Common myeloid progenitor, CD34-positive (primary cell): Measurements from ENCODE around the gene RNF40.
A peak's percentile ranks its signal among the peaks of the same experiment; 100 is the strongest.

Source experiments
- CTCF ChIA-PET: fragments of 350-600 bp; sonication (Branson Sonifier 250); formaldehyde crosslinking; loops from one replicate; lab custom pipeline; 2021; ENCODE audit warnings: antibody characterized with exemption; lab: Charles Lee
- POLR2A ChIA-PET: fragments of 350-600 bp; sonication (Branson Sonifier 250); formaldehyde crosslinking; loops from one replicate; lab custom pipeline; 2021; ENCODE audit warnings: antibody characterized with exemption; lab: Charles Lee
- DNase-seq, 3 donors: peaks; one replicate each; pipeline versions ENCODE4 v3.0.0 to v3.0.0-alpha.2; 2013
- H3K27ac ChIP-seq, 2 experiments: 1 replicate in 1 of 2; 2 replicates in 1 of 2; pipeline ENCODE4 v1.7.0; 2013; ENCODE audit warnings: inconsistent platforms in 2 of 2, low read length in 2 of 2, mild to moderate bottlenecking in 2 of 2, low read depth in 1 of 2, moderate library complexity in 1 of 2; ENCODE audit not compliant: severe bottlenecking in 2 of 2, insufficient read depth in 1 of 2, poor library complexity in 1 of 2
- H3K27me3 ChIP-seq, 5 experiments: replicated peaks in 2 of 5; 1 replicate in 3 of 5; 2 replicates in 2 of 5; pipeline versions ENCODE4 v1.6.1 to v1.7.0; 2013; ENCODE audit warnings: low read length in 4 of 5, mild to moderate bottlenecking in 2 of 5, moderate library complexity in 2 of 5, inconsistent platforms in 1 of 5; ENCODE audit not compliant: insufficient read depth in 5 of 5, control insufficient read depth in 4 of 5
- H3K36me3 ChIP-seq, 4 experiments: 1 replicate in 2 of 4; 2 replicates in 2 of 4; pipeline versions ENCODE4 v1.6.1 to v1.7.0; 2013; ENCODE audit warnings: low read length in 3 of 4, control low read depth in 1 of 4, mild to moderate bottlenecking in 1 of 4; ENCODE audit not compliant: control insufficient read depth in 4 of 4, insufficient read depth in 4 of 4
- H3K4me1 ChIP-seq, 4 experiments: 1 replicate in 3 of 4; 2 replicates in 1 of 4; pipeline versions ENCODE4 v1.6.1 to v1.7.1; 2013; ENCODE audit warnings: low read length in 3 of 4, mild to moderate bottlenecking in 3 of 4, control low read depth in 1 of 4, inconsistent platforms in 1 of 4, moderate library complexity in 1 of 4; ENCODE audit not compliant: control insufficient read depth in 4 of 4, insufficient read depth in 4 of 4; ENCODE audit errors: control extremely low read depth in 1 of 4
- H3K4me3 ChIP-seq, 7 experiments: 1 replicate in 4 of 7; 2 replicates in 3 of 7; pipeline versions ENCODE4 v1.5.1 to v1.7.0; 2013; ENCODE audit warnings: mild to moderate bottlenecking in 7 of 7, low read length in 6 of 7, moderate library complexity in 6 of 7, inconsistent platforms in 2 of 7, low read depth in 2 of 7, control low read depth in 1 of 7; ENCODE audit not compliant: insufficient read depth in 4 of 7, control insufficient read depth in 1 of 7; ENCODE audit errors: extremely low read depth in 1 of 7
- H3K9me3 ChIP-seq, 5 experiments: 1 replicate in 4 of 5; 2 replicates in 1 of 5; pipeline versions ENCODE4 v1.6.1 to v1.7.1; 2013; ENCODE audit warnings: low read length in 4 of 5, mild to moderate bottlenecking in 2 of 5, inconsistent platforms in 1 of 5, low read depth in 1 of 5, moderate library complexity in 1 of 5; ENCODE audit not compliant: control insufficient read depth in 4 of 5, insufficient read depth in 2 of 5; ENCODE audit errors: control extremely low read depth in 1 of 5
- WGBS: methylation state at CpG from one replicate; pipeline ENCODE4 v1.1.5; 2013; ENCODE audit not compliant: insufficient coverage; 5-methylcytosine and 5-hydroxymethylcytosine counted together

The RNF40 gene

GRCh38 chr16:30780549-30780948 is 18.4 kb downstream of the RNF40 start:
- 95% methylated on average over 3 of the region's 4 CpGs for WGBS
- ChIA-PET CTCF (interaction anchor here (0.7 kb wide), 1 partner anchor 15 kb away, joined by 3 read pairs; no protein-coding TSS in a partner anchor), POLR2A (no interaction called here)
- Histone ChIP-seq H3K27me3 (no peaks in the 10 kb centered on the region), H3K36me3 (peaks cover 4 to 38% (median 23%) of the 10 kb centered on the region in 4 experiments), H3K4me3 (no peak overlapping the region), H3K27ac (peak overlapping the region in 1 of 2 experiments; percentile 25), H3K4me1 (peaks cover 0 to 17% (median 10%) of the 10 kb centered on the region in 4 experiments), H3K9me3 (no peaks in the 10 kb centered on the region)
- DNase-seq: no peak

GRCh38 chr16:30782486-30783279 is 20.6 kb downstream of the RNF40 start:
- Histone ChIP-seq H3K9me3 (no peaks in the 10 kb centered on the region), H3K27me3 (no peaks in the 10 kb centered on the region), H3K4me1 (peaks cover 0 to 17% (median 12%) of the 10 kb centered on the region in 4 experiments), H3K36me3 (peaks cover 4 to 38% (median 23%) of the 10 kb centered on the region in 4 experiments), H3K27ac (no peak overlapping the region), H3K4me3 (no peak overlapping the region)
- no peak for DNase-seq
- ChIA-PET POLR2A (no interaction called here), CTCF (interaction anchor here (0.9 to 2.1 kb wide), 6 partner anchors 10 to 35 kb away, joined by 3 to 5 read pairs (median 3); no protein-coding TSS in a partner anchor)
- 97% methylated on average over 62 of the region's 63 CpGs for WGBS

GRCh38 chr16:30783280-30784109 is 21.4 kb downstream of the RNF40 start:
- Histone ChIP-seq H3K9me3 (no peaks in the 10 kb centered on the region), H3K36me3 (peaks cover 2 to 38% (median 23%) of the 10 kb centered on the region in 4 experiments), H3K27ac (no peak overlapping the region), H3K4me1 (peaks cover 0 to 20% (median 16%) of the 10 kb centered on the region in 4 experiments), H3K4me3 (no peak overlapping the region), H3K27me3 (no peaks in the 10 kb centered on the region)
- POLR2A ChIA-PET: no interaction called here
- CTCF ChIA-PET: interaction anchor here (0.9 to 2.1 kb wide), 7 partner anchors 10 to 36 kb away, joined by 3 to 5 read pairs (median 3); no protein-coding TSS in a partner anchor
- over 99% methylated on average over 46 of the region's 57 CpGs for WGBS
- no peak for DNase-seq

- Histone ChIP-seq H3K4me1 (peaks cover 0 to 20% (median 16%) of the 10 kb centered on the region in 4 experiments), H3K27ac (no peak overlapping the region), H3K4me3 (no peak overlapping the region), H3K27me3 (no peaks in the 10 kb centered on the region), H3K9me3 (no peaks in the 10 kb centered on the region), H3K36me3 (peaks cover 2 to 38% (median 23%) of the 10 kb centered on the region in 4 experiments)
- ChIA-PET CTCF (interaction anchor here (1.4 to 2.1 kb wide), 2 partner anchors 22 to 26 kb away, joined by 3 to 5 read pairs; no protein-coding TSS in a partner anchor), POLR2A (interaction anchor here (2.1 kb wide), 1 partner anchor 22 kb away, joined by 9 read pairs; no protein-coding TSS in a partner anchor)
- DNase-seq: no peak
- 95% methylated on average over 17 of the region's 18 CpGs for WGBS
Observed at GRCh38 chr16:30784215-30784614, 22.1 kb downstream of the RNF40 start.

GRCh38 chr16:30785126-30786106 is 23.3 kb downstream of the RNF40 start:
- H3K27ac ChIP-seq: no peak overlapping the region
- POLR2A ChIA-PET: interaction anchor here (2.1 kb wide), 1 partner anchor 20 kb away, joined by 9 read pairs; no protein-coding TSS in a partner anchor
- WGBS: 96% methylated on average over 3 of the region's 7 CpGs

More at GRCh38 chr16:30785126-30786106, 23.3 kb downstream of the RNF40 start:
- Histone ChIP-seq H3K9me3 (no peaks in the 10 kb centered on the region), H3K4me1 (peaks cover 0 to 19% (median 15%) of the 10 kb centered on the region in 4 experiments), H3K27me3 (no peaks in the 10 kb centered on the region), H3K4me3 (peak overlapping the region in 5 of 7 experiments; percentile 53 to 97 (median 93)), H3K36me3 (peaks cover 0 to 35% (median 23%) of the 10 kb centered on the region in 4 experiments)
- CTCF ChIA-PET: no interaction called here
- no peak for DNase-seq
